Fibroblast of skin of scalp (primary cell): ENCODE data around the gene TDRD6. TPM values are rescaled to one million over a fixed set of nuclear protein-coding genes. Genes with fewer than 3 reads are reported as not detected.
"Not testable (repeated sequence)": the region's sequence is repeated elsewhere in the genome, so short reads cannot be mapped to it uniquely, and the experiment has no call there.

ENCODE experiments used
- DNase-seq: peaks from one replicate; pipeline ENCODE4 v3.0.0-alpha.2; 2013
- polyA plus RNA-seq, 2 experiments: library from polyadenylated mRNA; unstranded; fragments of 120-200 nt; gene quantifications; one replicate each; pipeline ENCODE4 v1.2.1, GENCODE V29; 2013; ENCODE audit not compliant: insufficient read length in 2 of 2

The TDRD6 gene
- not detected for polyA plus RNA-seq (2013, experiment 1 of 2; ENCODE audit: insufficient read length)
- not detected for polyA plus RNA-seq (2013, experiment 2 of 2; ENCODE audit: insufficient read length)

DNA sequence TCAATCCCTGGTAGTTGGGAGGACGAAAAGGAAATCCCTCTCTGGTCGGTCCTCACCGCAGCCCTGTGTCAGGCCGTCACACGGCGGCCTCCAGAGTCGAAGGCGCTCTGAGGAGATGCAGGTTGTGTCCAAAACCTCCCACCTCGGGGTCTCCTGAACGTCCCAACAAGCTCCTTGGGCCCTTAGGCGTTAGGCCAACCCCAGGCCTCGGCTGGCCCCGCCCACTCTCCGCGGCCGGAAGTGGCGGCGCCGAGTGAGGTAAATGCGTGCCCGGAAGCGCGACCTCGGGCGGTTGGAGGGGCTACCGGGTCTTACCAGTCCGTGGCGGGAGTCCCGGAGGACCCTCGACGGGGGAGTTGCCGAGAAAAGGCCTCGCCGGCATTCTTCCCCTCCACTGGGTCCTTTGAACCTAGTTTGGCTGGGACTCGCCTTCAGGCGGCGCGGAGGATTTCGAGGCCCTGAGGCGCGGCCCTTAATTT is at the start of gene TDRD6:
TSS of gene TDRD6 (plus strand) at position 267 of the 479 bp plus-strand sequence. CDS start 244 bp downstream, outside the sequence.
- DNase-seq: no peak

DNA sequence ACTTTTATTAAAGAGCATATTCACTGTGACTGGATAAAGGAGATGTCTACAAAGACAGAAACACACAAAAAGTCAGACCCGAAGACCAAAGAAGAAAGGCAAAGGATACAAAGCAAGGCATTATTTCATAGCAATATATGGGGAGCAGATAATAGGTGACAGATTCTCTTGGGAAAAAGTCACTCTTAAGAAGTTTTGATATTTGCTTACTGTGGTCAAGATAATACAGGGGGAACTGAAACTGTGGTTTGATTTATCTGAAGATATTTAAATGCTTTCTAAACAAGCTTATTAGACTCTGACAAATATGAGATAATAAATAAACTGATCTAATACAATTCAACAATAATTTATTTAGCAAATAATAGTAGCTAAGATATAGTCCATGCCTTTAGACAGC is 49.8 kb upstream of the TDRD6 start:
- DNase-seq: no peak

GRCh38 chr6:46638650-46639049 is 49.0 kb upstream of the TDRD6 start:
- DNase-seq: no peak

DNA sequence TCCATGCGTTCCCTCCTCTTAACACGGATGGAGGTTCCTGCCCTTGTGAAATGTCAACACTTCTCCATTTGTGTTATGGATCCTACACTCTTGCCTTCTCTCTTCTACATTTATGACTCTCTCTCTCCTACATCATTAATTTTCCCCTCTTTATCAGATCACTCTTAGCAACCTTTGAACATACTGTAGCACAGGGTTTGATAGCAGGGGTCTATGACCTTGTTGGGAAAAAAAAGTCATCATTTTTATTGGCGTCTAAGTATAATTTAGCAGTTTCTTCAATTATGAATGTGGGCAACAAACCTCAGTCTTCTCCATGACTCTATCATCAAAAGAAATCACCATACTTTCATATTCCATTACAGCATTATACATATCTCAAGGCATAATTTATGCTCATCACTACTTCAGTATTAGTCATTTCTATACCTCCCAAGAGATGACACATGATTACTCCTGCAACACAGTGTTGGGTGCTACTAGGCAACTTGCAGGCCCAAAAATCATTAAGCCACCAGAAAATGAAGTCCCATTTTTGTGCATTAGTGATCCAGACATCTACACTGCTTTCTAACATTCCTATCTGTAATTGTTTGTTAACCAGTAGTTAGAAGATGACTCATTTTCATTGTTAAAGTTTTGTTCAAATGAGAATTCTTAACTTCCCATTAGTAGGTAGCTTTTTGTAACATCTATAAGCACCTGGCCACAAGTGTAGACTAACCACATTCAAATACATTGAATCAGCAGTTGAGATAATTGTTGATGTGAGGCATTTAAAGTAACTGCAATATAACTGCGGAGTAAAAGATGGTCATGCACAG is 44.5 kb upstream of the TDRD6 start:
- DNase-seq: no peak

GRCh38 chr6:46645265-46645664 is 42.4 kb upstream of the TDRD6 start:
- no peak for DNase-seq

DNA sequence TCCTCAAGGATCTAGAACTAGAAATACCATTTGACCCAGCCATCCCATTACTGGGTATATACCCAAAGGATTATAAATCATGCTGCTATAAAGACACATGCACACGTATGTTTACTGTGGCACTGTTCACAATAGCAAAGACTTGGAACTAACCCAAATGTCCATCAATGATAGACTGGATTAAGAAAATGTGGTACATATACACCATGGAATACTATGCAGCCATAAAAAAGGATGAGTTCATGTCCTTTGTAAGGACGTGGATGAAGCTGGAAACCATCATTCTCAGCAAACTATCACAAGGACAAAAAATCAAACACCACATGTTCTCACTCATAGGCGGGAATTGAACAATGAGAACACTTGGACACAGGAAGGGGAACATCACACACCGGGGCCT is 39.6 kb upstream of the TDRD6 start:
- not testable (repeated sequence) for DNase-seq

- DNase-seq: no peak
These were observed 38.7 kb upstream of the TDRD6 start for GRCh38 chr6:46648869-46649492.

DNA sequence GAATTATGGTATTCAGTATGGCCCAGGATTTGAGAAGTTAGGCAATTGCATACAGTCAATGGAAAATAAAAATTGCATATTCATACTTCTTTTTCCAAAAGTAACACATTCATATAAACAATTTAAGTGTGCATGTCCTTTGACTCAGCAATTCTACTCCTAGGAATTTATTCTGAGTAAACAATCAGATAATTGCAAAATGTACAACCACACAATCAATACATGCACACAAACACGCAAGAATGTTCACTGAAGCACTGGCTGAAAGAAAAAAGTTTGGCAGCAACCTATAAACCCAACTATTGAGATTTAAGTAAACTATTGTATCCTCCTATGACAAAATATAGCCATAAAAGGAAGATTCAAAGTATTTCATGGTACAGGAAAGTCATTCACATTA is 36.7 kb upstream of the TDRD6 start:
- no peak for DNase-seq

GRCh38 chr6:46651816-46652215 is 35.9 kb upstream of the TDRD6 start:
- DNase-seq: no peak

- no peak for DNase-seq
These were observed 35.5 kb upstream of the TDRD6 start for GRCh38 chr6:46652232-46652602.

DNA sequence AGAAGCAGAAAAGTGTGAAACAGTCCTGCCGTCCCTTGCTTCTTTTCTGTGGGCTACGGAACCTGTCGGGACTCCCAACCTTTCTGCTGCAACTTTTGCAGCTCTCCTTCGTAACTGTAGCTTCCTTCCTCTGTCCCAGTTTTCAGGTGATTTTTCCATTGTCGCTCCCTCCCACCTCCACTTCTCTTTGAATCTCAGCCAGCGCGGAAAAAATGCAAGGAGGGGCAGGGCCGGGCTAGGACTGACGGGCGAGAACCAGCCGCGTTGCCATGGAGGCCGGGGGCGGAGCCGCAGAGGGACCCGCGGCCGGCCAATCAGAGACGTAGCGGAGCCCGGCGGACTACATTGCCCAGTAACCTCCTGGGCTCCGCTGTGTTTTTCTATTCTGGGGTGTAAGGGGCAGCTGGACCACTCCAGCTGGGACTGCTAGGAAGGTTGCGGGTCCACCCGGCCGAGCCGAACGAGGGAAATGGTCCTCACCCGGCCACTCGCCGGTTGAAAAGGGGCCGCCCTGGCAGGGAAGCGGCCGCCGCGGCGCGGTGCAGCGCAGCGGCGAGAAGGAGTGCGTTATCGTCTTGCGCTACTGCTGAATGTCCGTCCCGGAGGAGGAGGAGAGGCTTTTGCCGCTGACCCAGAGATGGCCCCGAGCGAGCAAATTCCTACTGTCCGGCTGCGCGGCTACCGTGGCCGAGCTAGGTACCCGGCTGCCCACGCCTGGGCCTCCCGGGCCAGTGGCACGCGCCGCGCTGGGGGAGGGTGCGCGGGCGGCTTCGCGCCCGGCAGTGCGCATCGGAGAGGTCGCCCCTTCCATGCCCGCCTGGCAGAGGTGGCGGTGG is 34.9 kb upstream of the TDRD6 start, which contains the start of the genes CYP39A1 and SLC25A27:
TSS of gene CYP39A1 (minus strand) at position 216 of the 836 bp plus-strand sequence. CDS start 236 bp downstream, outside the sequence.
TSS of gene SLC25A27 (plus strand) at position 373 of the 836 bp plus-strand sequence. CDS start at position 591, 218 bp downstream.
- DNase-seq: peak; percentile 69

- DNase-seq: no peak
These were observed 34.1 kb upstream of the TDRD6 start for GRCh38 chr6:46653439-46654195.

DNA sequence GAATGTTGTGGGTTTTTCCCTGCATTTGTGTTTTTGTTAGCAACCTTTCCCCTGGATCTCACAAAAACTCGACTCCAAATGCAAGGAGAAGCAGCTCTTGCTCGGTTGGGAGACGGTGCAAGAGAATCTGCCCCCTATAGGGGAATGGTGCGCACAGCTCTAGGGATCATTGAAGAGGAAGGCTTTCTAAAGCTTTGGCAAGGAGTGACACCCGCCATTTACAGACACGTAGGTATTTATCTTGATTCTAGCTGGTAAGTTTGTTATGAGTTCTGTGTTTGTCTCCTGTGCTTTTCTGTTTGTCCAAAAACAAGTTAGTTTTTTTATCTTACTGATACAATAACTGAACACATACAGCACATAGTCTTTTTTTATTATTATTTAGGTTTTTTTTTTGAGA is 31.9 kb upstream of the TDRD6 start:
- DNase-seq: peak; percentile 4

DNA sequence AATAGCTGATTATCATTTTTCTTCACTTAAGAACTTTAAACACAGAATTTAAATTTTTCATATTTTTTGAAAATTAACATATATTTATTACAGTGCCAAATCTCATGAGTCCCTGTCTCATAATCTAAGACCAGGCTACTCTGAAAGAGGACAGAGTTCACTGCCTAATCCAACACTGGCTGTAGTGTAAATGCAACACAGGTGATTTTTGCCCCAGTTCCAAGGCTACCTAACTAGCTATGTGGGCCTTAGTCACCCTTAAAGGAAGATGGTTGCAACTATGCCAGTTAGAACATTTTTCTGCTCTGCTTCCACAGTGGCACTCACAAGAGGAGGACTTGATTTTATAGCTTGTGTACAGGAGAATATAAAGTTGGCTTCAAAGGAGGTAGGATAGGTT is 30.0 kb upstream of the TDRD6 start:
- no peak for DNase-seq

DNA sequence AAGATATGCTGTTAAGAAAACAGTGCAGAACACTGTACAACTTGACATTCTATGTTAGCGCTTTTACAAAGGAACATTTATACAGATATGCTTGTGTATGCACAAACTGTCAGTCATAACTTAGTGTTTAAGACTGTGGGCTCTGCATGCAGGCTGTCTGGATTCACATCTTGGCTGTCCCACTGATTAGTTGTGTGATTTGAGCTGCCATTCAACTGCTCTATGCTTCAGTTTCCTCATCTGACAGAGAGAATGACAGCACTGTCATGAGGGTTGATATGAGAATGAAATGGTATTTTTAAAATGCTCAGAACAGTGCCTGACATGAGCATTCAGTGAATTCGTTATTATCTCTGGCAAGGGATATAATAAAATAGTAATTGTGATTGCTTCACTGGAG is 26.2 kb upstream of the TDRD6 start:
- no peak for DNase-seq

GRCh38 chr6:46667377-46667776 is 20.3 kb upstream of the TDRD6 start:
- no peak for DNase-seq

DNA sequence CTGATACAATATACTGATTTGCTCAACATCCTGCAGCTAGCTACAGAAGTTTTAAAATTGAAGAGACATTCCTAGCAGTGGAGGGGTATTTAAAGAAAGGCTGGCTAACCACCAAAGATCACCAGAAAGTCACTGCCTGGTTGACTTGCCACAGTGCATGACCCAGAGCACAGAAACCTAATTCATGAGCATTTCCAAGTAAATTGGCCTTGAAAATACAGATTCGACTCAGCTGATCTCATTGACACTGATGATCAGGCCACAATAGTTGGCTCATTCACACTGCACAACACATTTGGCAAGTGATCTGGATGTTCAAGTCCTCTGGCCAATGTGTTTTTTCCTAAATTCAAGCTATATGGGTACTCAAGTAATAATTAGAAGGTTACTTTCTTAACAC is 13.3 kb upstream of the TDRD6 start:
- DNase-seq: no peak

DNA sequence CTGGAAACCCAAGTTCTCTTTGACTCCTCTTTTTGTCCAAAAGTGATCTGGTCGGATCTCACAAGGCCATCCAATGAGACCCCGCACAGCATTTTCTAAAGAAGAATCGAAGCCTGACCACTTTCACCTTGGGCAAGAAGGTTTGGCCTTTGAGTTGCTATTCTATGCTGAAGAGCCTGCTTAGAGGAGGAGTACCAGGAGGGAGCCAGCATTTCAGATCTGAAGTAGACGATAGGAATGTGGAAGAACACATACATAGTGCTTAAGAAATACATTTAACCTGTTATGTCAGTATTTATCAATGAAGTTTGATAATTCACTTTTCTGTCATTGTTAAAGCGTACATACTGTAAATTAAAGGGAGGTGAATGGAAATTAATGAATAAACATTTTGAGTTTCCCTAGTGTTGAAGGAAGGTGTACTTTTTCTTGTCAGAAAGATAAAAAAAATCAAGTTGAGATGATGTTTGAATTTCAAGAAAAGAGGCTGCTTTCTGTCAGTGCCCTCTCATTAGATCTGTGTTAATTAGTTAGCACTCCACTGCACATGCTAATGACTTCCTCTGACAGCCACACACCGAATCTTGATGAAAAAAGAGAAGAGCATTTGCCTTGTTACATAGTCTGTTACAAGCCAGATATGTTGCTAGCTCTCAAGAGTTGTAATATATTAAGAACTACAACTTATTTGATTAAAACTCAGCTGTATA is 10.9 kb upstream of the TDRD6 start:
- DNase-seq: no peak

DNA sequence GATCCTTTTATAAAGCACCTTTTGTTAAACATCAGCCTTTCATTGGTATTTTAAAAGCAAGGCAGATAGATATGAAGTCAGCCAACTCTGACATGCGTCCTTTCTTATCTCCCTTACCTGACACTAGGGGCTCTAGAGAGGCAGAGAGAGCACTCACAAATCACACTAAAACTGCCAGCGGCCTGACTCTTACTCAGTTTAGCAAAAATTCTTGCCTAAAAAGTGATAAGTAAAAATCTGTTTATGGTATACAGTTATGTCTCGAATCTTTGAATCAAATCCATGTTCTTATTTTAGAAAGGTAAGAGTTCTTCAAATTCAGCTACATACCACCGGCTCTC is 10.4 kb upstream of the TDRD6 start:
- no peak for DNase-seq

GRCh38 chr6:46684771-46685170 is 2.9 kb upstream of the TDRD6 start:
- DNase-seq: peak; percentile 33
